K562 (cell line): ENCODE data around the gene CFAP251. TPM values are rescaled to one million over a fixed set of nuclear protein-coding genes. Genes with fewer than 3 reads are reported as not detected.
A peak's percentile ranks its signal among the peaks of the same experiment; 100 is the strongest.

Source experiments
- ATAC-seq: fragments of 200-7000 bp; cut with Tn5 transposase; 3 replicates; pipeline ENCODE4 v1.9.1; 2020; ENCODE audit warnings: moderate library complexity
- BruUV-seq: library from RNA; stranded (reverse); fragments of 400-500 nt; replicated peaks from 2 replicates; lab custom pipeline; 2021; lab: Mats Ljungman, UMichigan
- CTCF ChIA-PET: fragments of 300-600 bp; formaldehyde crosslinking; extraction: SDS; loops from one replicate; lab custom pipeline; 2021; ENCODE audit warnings: low intra/inter-chr PET ratio; lab: Yijun Ruan, JAX
- POLR2A ChIA-PET: fragments of 300-600, 350-650 bp; sonication (Branson Sonifier 250); formaldehyde crosslinking; extraction: SDS; loops from one replicate; lab custom pipeline; 2021; ENCODE audit warnings: antibody characterized with exemption, inconsistent platforms; lab: Yijun Ruan, JAX
- DNase-seq, 4 experiments: peaks; one replicate each; pipeline versions ENCODE4 v3.0.0 to v3.0.0-alpha.2; 2011 to 2018; ENCODE audit warnings: low spot score in 3 of 4, mixed read lengths in 3 of 4; ENCODE audit errors: extremely low read depth in 1 of 4
- FAIRE-seq: peaks from 2 replicates; lab custom pipeline; 2011; peaks lifted over from hg19 to GRCh38; lab: Jason Lieb, UNC
- H2AFZ ChIP-seq: 2 replicates; pipeline ENCODE4 v1.6.0; 2011; ENCODE audit warnings: low read depth, low read length, control low read depth, inconsistent platforms
- H3K27ac ChIP-seq: fragments of 200-600 bp; 3 replicates; pipeline ENCODE4 v1.8.0; 2011; ENCODE audit warnings: low read depth, mild to moderate bottlenecking, control low read depth, inconsistent platforms, low read length, moderate library complexity, mixed read lengths; ENCODE audit errors: extremely low read depth
- H3K27me3 ChIP-seq, 2 experiments: fragments of 300-600 bp in 1 of 2; 2 replicates in 1 of 2; 3 replicates in 1 of 2; pipeline versions ENCODE4 v1.6.0 to v1.8.0; 2011; ENCODE audit warnings: inconsistent platforms in 2 of 2, low read length in 2 of 2, mild to moderate bottlenecking in 1 of 2, mixed read lengths in 1 of 2, moderate library complexity in 1 of 2; ENCODE audit not compliant: control insufficient read depth in 2 of 2, insufficient read depth in 2 of 2
- H3K36me3 ChIP-seq: fragments of 300-600 bp; 3 replicates; pipeline ENCODE4 v1.8.0; 2011; ENCODE audit warnings: mild to moderate bottlenecking, low read length, inconsistent platforms; ENCODE audit not compliant: control insufficient read depth, insufficient read depth
- H3K4me1 ChIP-seq, 2 experiments: fragments of 200-600 bp in 1 of 2; replicated peaks in 1 of 2; 2 replicates in 1 of 2; 3 replicates in 1 of 2; pipeline versions ENCODE4 v1.5.1 to v1.8.0; 2011; ENCODE audit warnings: inconsistent platforms in 2 of 2, low read length in 2 of 2, mild to moderate bottlenecking in 1 of 2, mixed read lengths in 1 of 2, moderate library complexity in 1 of 2; ENCODE audit not compliant: control insufficient read depth in 2 of 2, insufficient read depth in 2 of 2
- H3K4me2 ChIP-seq: 2 replicates; pipeline ENCODE4 v1.6.1; 2011; ENCODE audit warnings: low read length, control low read depth, inconsistent platforms, mixed read lengths; ENCODE audit not compliant: insufficient read depth
- H3K4me3 ChIP-seq: fragments of 200-600 bp; sonication (generic), shearing (Covaris generic); 2 replicates; pipeline ENCODE4 v1.5.1; 2016; ENCODE audit warnings: control low read depth, inconsistent platforms
- H3K79me2 ChIP-seq: fragments of 200-600 bp; 3 replicates; pipeline ENCODE4 v1.8.0; 2011; ENCODE audit warnings: low read length, inconsistent platforms; ENCODE audit not compliant: control insufficient read depth, insufficient read depth
- H3K9ac ChIP-seq, 2 experiments: 2 replicates each; pipeline versions ENCODE4 v1.6.0 to v1.6.1; 2011; ENCODE audit warnings: low read depth in 2 of 2, low read length in 2 of 2, control low read depth in 1 of 2, inconsistent platforms in 1 of 2, mild to moderate bottlenecking in 1 of 2, mixed read lengths in 1 of 2; ENCODE audit not compliant: insufficient read depth in 1 of 2
- H3K9me1 ChIP-seq: one replicate; pipeline ENCODE4 v1.6.0; 2011; ENCODE audit warnings: inconsistent platforms, mild to moderate bottlenecking, low read length, moderate library complexity; ENCODE audit not compliant: control insufficient read depth, insufficient read depth
- H3K9me3 ChIP-seq: replicated peaks from 2 replicates; pipeline ENCODE4 v1.5.1; 2011; ENCODE audit warnings: low read depth, low read length, inconsistent platforms; ENCODE audit not compliant: control insufficient read depth, insufficient read depth
- H4K20me1 ChIP-seq: replicated peaks from 2 replicates; pipeline ENCODE4 v1.6.1; 2011; ENCODE audit warnings: low read length, inconsistent platforms, mixed read lengths; ENCODE audit not compliant: control insufficient read depth, insufficient read depth
- EHMT2 ChIP-seq: fragments of 450-650 bp; IDR thresholded peaks from 2 replicates; pipeline ENCODE4 v1.6.1; 2018; ENCODE audit warnings: antibody characterized with exemption
- ELF1 ChIP-seq: fragments of 200-800 bp; sonication (Bioruptor generic); IDR thresholded peaks from 2 replicates; pipeline ENCODE4 v1.6.1; 2016; ENCODE audit warnings: missing genetic modification characterization, missing compliant biosample characterization
- HDAC3 ChIP-seq: fragments of 450-650 bp; IDR thresholded peaks from 2 replicates; pipeline ENCODE4 v1.6.1; 2018; ENCODE audit warnings: borderline replicate concordance, mild to moderate bottlenecking, moderate library complexity; ENCODE audit not compliant: partially characterized antibody
- HEY1 ChIP-seq: fragments of 250-450 bp; sonication (Bioruptor Pico); IDR thresholded peaks from 2 replicates; pipeline ENCODE4 v1.5.0; 2020; ENCODE audit warnings: mild to moderate bottlenecking, moderate library complexity, borderline replicate concordance
- IRF2 ChIP-seq: sonication (generic); formaldehyde crosslinking; IDR thresholded peaks from 2 replicates; pipeline ENCODE4 v1.8.1; 2022; ENCODE audit warnings: mild to moderate bottlenecking, missing genetic modification reagents
- KDM1A ChIP-seq, 2 experiments: fragments of 450-650 bp; IDR thresholded peaks; 2 replicates each; pipeline ENCODE4 v1.6.1; 2016; ENCODE audit warnings: mild to moderate bottlenecking in 2 of 2
- MCM7 ChIP-seq, 2 experiments: fragments of 450-650 bp; IDR thresholded peaks; 2 replicates each; pipeline ENCODE4 v1.6.1; 2016 to 2018
- PATZ1 ChIP-seq: fragments of 250-450 bp; sonication (Bioruptor Pico); IDR thresholded peaks from 2 replicates; pipeline ENCODE4 v1.5.0; 2020; ENCODE audit warnings: mild to moderate bottlenecking, borderline replicate concordance
- RBM25 ChIP-seq: fragments of 200-400 bp; formaldehyde crosslinking; IDR thresholded peaks from 2 replicates; pipeline ENCODE4 v1.6.1; 2018; ENCODE audit warnings: low read length, low read depth, moderate library complexity; ENCODE audit not compliant: severe bottlenecking
- SREBF2 ChIP-seq: sonication (generic); formaldehyde crosslinking; IDR thresholded peaks from 2 replicates; pipeline ENCODE4 v1.4.0; 2020; ENCODE audit warnings: mild to moderate bottlenecking, missing genetic modification reagents
- TRIM24 ChIP-seq, 2 experiments: fragments of 450-650 bp; IDR thresholded peaks; 2 replicates each; pipeline ENCODE4 v1.6.1; 2016
- TRIM28 ChIP-seq: fragments of 450-650 bp; IDR thresholded peaks from 2 replicates; pipeline ENCODE4 v1.6.1; 2017
- WHSC1 ChIP-seq: IDR thresholded peaks from one replicate; pipeline ENCODE4 v1.6.1; 2012; ENCODE audit warnings: low read length, control low read depth, inconsistent platforms
- ZNF175 ChIP-seq: fragments of 200-800 bp; sonication (Bioruptor generic); IDR thresholded peaks from 2 replicates; pipeline ENCODE4 v1.6.1; 2016; ENCODE audit warnings: low read depth, mild to moderate bottlenecking, missing genetic modification characterization, missing compliant biosample characterization
- ZNF232 ChIP-seq: sonication (generic); formaldehyde crosslinking; IDR thresholded peaks from 2 replicates; pipeline ENCODE4 v1.8.0; 2022; ENCODE audit warnings: mild to moderate bottlenecking, missing genetic modification reagents
- ZNF277 ChIP-seq: fragments of 250-450 bp; sonication (Bioruptor Pico); IDR thresholded peaks from 2 replicates; pipeline ENCODE4 v1.8.0; 2022; ENCODE audit warnings: inconsistent platforms, mild to moderate bottlenecking, moderate library complexity, borderline replicate concordance
- ZNF316 ChIP-seq: fragments of 450-650 bp; IDR thresholded peaks from 2 replicates; pipeline ENCODE4 v1.6.1; 2016
- WGBS: fragments of 100-300 bp; shearing (Covaris generic); methylation state at CpG from one replicate; pipeline ENCODE4 v1.1.6; 2016; ENCODE audit warnings: low coverage, mixed read lengths; ENCODE audit not compliant: insufficient coverage; ENCODE audit errors: missing lambda C conversion rate; 5-methylcytosine and 5-hydroxymethylcytosine counted together
- in situ Hi-C: fragments of 300-500 bp; cut with MboI; formaldehyde crosslinking; loops from 4 replicates; pipeline ENCODE4 v1.15.0; 2018; ENCODE audit warnings: inconsistent platforms, mixed read lengths
- intact Hi-C: fragments of 100-400 bp; cut with micrococcal nuclease; formaldehyde crosslinking; loops from 2 replicates; pipeline ENCODE4 v1.14.2; 2022
- polyA plus RNA-seq, 8 experiments: library from polyadenylated mRNA; depleted of rRNA in 4 of 8; stranded (reverse) in 5 of 8; unstranded in 3 of 8; fragments of >200 nt; fragmentation: Nextera tagmentation in 2 of 8; fragmentation: Illumina TruSeq in 1 of 8; extraction: Ambion mirVana in 2 of 8; extraction: Trizol in 1 of 8; gene quantifications; 2 replicates each; pipeline versions ENCODE4 v1.2.1 to v1.2.3, GENCODE V29; 2011 to 2014; ENCODE audit warnings: inconsistent platforms in 1 of 8, missing spikeins in 1 of 8
- total RNA-seq, 7 experiments: library from RNA; depleted of rRNA in 6 of 7; stranded (reverse); fragments of >200 nt in 6 of 7; fragmentation: Illumina TruSeq in 2 of 7; extraction: Trizol in 2 of 7; gene quantifications; 2 replicates each; pipeline versions ENCODE4 v1.2.1 to v1.2.3, GENCODE V29; 2011 to 2021; ENCODE audit warnings: low replicate concordance in 1 of 7
- TF ChIP-seq, protein P1 (sequence below): fragments of 250-450 bp; sonication (Bioruptor Pico); IDR thresholded peaks from 2 replicates; pipeline ENCODE4 v1.8.0; 2022; ENCODE audit warnings: inconsistent platforms

Gene CFAP251
- total and polyA plus RNA-seq, 9 of the 15 experiments (the other 6 are each of a cell fraction or from before 2014, with no cell fraction given): 16.6 to 31.0 (median 19.1) TPM

- ATAC-seq: peak; percentile 9; the same call in 2 of the 3 replicates
- H2AFZ ChIP-seq: peak overlapping the region; percentile 98
- peak overlapping the region; percentile 89 for H3K9ac ChIP-seq
- H3K4me2 ChIP-seq: peak overlapping the region; percentile 92
- peaks cover 22% of the 10 kb centered on the region for H3K79me2 ChIP-seq
- H3K4me3 ChIP-seq: no peak overlapping the region
- POLR2A ChIA-PET: interaction anchor here (0.6 to 2.1 kb wide), 4 partner anchors 14 to 119 kb away, joined by 3 to 5 read pairs (median 3); no protein-coding TSS in a partner anchor
- H3K27me3 ChIP-seq: no peaks in the 10 kb centered on the region
- H3K9me1 ChIP-seq: no peaks in the 10 kb centered on the region
- no peaks in the 10 kb centered on the region for H4K20me1 ChIP-seq
- no peak for FAIRE-seq
- DNase-seq: peak in 1 of 4 experiments; percentile 29
- H3K4me1 ChIP-seq: peaks cover 25 to 29% of the 10 kb centered on the region in 2 experiments; a peak in 4 of 5 replicates
- CTCF ChIA-PET: no interaction called here
- no TSS peak for BruUV-seq
- 93% methylated on average over 4 of the region's 4 CpGs for WGBS
- intact Hi-C loops (loop anchor here (5.0 kb wide), 1 partner anchor 89 kb away; the partner anchor contains the start of gene BCL7A), in situ Hi-C loops (no loop called here)
- peak overlapping the region; percentile 95 for H3K27ac ChIP-seq
- no peaks in the 10 kb centered on the region for H3K9me3 ChIP-seq
- peaks cover 21% of the 10 kb centered on the region for H3K36me3 ChIP-seq
- TF ChIP-seq ZNF316: peak; percentile 87
- TF ChIP-seq TRIM24 (IDR thresholded peaks at IDR 0.05): 0 out of 4 replicates have a peak, but pooled peaks of 1 of the 2 experiments have one; percentile 53
- TF ChIP-seq EHMT2: 0 out of 2 replicates have a peak, but pooled peaks have one; percentile 26
- no peak for TF ChIP-seq RBM25
- TF ChIP-seq ZNF277 (CRISPR knock-in tag): no peak
- TF ChIP-seq PATZ1 (CRISPR knock-in tag): no peak
- TF ChIP-seq WHSC1: peak; percentile 19
- TF ChIP-seq MCM7 (IDR thresholded peaks at IDR 0.05): no peak
- no peak for TF ChIP-seq ZNF232 (CRISPR knock-in tag)
- TF ChIP-seq IRF2 (CRISPR knock-in tag): no peak
- no peak for TF ChIP-seq HEY1 (CRISPR knock-in tag)
- peak in 1 of 2 experiments; percentile 22; a peak in 1 of 4 replicates for TF ChIP-seq KDM1A (IDR thresholded peaks at IDR 0.05)
- no peak for TF ChIP-seq HDAC3
- 0 out of 2 replicates have a peak, but pooled peaks have one; percentile 21 for TF ChIP-seq SREBF2 (CRISPR knock-in tag)
- TF ChIP-seq, protein P1, sequence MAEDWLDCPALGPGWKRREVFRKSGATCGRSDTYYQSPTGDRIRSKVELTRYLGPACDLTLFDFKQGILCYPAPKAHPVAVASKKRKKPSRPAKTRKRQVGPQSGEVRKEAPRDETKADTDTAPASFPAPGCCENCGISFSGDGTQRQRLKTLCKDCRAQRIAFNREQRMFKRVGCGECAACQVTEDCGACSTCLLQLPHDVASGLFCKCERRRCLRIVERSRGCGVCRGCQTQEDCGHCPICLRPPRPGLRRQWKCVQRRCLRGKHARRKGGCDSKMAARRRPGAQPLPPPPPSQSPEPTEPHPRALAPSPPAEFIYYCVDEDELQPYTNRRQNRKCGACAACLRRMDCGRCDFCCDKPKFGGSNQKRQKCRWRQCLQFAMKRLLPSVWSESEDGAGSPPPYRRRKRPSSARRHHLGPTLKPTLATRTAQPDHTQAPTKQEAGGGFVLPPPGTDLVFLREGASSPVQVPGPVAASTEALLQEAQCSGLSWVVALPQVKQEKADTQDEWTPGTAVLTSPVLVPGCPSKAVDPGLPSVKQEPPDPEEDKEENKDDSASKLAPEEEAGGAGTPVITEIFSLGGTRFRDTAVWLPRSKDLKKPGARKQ (CRISPR knock-in tag): no peak
- peak; percentile 63; the same call in 1 of the 2 replicates for TF ChIP-seq TRIM28
- TF ChIP-seq ELF1: 0 out of 2 replicates have a peak, but pooled peaks have one; percentile 1
- 0 out of 2 replicates have a peak, but pooled peaks have one; percentile 4 for TF ChIP-seq ZNF175 (CRISPR knock-in tag)
Measured at GRCh38 chr12:121932914-121933521, 14.6 kb downstream of the CFAP251 start.
